Measurements from ENCODE around the gene HBP1. TPM values are rescaled to one million over a fixed set of nuclear protein-coding genes. Genes with fewer than 3 reads are reported as not detected.

Gene HBP1
- total and polyA plus RNA-seq, 2 experiments from 2014 or later: 36.0 to 52.8 TPM

GRCh38 chr7:107206706-107207105 is 37.9 kb downstream of the HBP1 start:
- H3K4me1 ChIP-seq (ENCODE audit: insufficient read depth): no peaks in the 10 kb centered on the region
- H3K4me3 ChIP-seq: no peak overlapping the region
- H4K20me1 ChIP-seq (replicated peaks; ENCODE audit: insufficient read depth): no peaks in the 10 kb centered on the region; the same call in 1 of the 2 replicates
- no peaks in the 10 kb centered on the region for H3K27me3 ChIP-seq (ENCODE audit: insufficient read depth)
- no peaks in the 10 kb centered on the region for H3F3A ChIP-seq (replicated peaks; ENCODE audit: low read depth)
- no peak overlapping the region for H3K27ac ChIP-seq (ENCODE audit: low read depth)
- TF ChIP-seq CREB1 (CRISPR knock-in tag; IDR thresholded peaks at IDR 0.05; ENCODE audit: low read depth) (no peak), JUNB (IDR thresholded peaks at IDR 0.05; ENCODE audit: unreplicated experiment) (no peak), POLR2AphosphoS5 (IDR thresholded peaks at IDR 0.05; ENCODE audit: low read depth) (no peak), ZNF114 (CRISPR knock-in tag; IDR thresholded peaks at IDR 0.05) (no peak), EZH2 (IDR thresholded peaks at IDR 0.05; ENCODE audit: low read depth, unreplicated experiment) (no peak), ZNF331 (CRISPR knock-in tag; IDR thresholded peaks at IDR 0.05; ENCODE audit: low read depth) (no peak), STAT1 (IDR thresholded peaks at IDR 0.05; ENCODE audit: unreplicated experiment) (no peak), ZNF462 (CRISPR knock-in tag; IDR thresholded peaks at IDR 0.05) (no peak), EZH2phosphoT487 (IDR thresholded peaks at IDR 0.05; ENCODE audit: unreplicated experiment) (no peak), NANOG (IDR thresholded peaks at IDR 0.05; ENCODE audit: borderline replicate concordance) (no peak)
- TF ChIP-seq, protein P1, sequence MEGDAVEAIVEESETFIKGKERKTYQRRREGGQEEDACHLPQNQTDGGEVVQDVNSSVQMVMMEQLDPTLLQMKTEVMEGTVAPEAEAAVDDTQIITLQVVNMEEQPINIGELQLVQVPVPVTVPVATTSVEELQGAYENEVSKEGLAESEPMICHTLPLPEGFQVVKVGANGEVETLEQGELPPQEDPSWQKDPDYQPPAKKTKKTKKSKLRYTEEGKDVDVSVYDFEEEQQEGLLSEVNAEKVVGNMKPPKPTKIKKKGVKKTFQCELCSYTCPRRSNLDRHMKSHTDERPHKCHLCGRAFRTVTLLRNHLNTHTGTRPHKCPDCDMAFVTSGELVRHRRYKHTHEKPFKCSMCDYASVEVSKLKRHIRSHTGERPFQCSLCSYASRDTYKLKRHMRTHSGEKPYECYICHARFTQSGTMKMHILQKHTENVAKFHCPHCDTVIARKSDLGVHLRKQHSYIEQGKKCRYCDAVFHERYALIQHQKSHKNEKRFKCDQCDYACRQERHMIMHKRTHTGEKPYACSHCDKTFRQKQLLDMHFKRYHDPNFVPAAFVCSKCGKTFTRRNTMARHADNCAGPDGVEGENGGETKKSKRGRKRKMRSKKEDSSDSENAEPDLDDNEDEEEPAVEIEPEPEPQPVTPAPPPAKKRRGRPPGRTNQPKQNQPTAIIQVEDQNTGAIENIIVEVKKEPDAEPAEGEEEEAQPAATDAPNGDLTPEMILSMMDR (conservative IDR thresholded peaks at IDR 0.05; ENCODE audit: low read depth in 2 of 2): no peak
- TF ChIP-seq, protein P2, sequence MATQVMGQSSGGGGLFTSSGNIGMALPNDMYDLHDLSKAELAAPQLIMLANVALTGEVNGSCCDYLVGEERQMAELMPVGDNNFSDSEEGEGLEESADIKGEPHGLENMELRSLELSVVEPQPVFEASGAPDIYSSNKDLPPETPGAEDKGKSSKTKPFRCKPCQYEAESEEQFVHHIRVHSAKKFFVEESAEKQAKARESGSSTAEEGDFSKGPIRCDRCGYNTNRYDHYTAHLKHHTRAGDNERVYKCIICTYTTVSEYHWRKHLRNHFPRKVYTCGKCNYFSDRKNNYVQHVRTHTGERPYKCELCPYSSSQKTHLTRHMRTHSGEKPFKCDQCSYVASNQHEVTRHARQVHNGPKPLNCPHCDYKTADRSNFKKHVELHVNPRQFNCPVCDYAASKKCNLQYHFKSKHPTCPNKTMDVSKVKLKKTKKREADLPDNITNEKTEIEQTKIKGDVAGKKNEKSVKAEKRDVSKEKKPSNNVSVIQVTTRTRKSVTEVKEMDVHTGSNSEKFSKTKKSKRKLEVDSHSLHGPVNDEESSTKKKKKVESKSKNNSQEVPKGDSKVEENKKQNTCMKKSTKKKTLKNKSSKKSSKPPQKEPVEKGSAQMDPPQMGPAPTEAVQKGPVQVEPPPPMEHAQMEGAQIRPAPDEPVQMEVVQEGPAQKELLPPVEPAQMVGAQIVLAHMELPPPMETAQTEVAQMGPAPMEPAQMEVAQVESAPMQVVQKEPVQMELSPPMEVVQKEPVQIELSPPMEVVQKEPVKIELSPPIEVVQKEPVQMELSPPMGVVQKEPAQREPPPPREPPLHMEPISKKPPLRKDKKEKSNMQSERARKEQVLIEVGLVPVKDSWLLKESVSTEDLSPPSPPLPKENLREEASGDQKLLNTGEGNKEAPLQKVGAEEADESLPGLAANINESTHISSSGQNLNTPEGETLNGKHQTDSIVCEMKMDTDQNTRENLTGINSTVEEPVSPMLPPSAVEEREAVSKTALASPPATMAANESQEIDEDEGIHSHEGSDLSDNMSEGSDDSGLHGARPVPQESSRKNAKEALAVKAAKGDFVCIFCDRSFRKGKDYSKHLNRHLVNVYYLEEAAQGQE (IDR thresholded peaks at IDR 0.05; ENCODE audit: unreplicated experiment): no peak
- TF ChIP-seq, protein P3, sequence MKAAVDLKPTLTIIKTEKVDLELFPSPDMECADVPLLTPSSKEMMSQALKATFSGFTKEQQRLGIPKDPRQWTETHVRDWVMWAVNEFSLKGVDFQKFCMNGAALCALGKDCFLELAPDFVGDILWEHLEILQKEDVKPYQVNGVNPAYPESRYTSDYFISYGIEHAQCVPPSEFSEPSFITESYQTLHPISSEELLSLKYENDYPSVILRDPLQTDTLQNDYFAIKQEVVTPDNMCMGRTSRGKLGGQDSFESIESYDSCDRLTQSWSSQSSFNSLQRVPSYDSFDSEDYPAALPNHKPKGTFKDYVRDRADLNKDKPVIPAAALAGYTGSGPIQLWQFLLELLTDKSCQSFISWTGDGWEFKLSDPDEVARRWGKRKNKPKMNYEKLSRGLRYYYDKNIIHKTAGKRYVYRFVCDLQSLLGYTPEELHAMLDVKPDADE (IDR thresholded peaks at IDR 0.05): no peak
- Mint-ChIP-seq H3K4me3 (no peak overlapping the region), H3K9me3 (no peaks in the 10 kb centered on the region), H3K27me3 (ENCODE audit: insufficient read depth, low read depth, poor library complexity) (peaks cover 6% of the 10 kb centered on the region), H3K36me3 (ENCODE audit: low read depth) (peaks cover 11% of the 10 kb centered on the region; the same call in 2 of the 3 replicates), H3K4me1 (0 out of 3 replicates have a peak, but pooled peaks cover 3% of the 10 kb centered on the region), H3K27ac (no peak overlapping the region)
- no peak overlapping the region for H3K4me2 ChIP-seq
- H2AFZ ChIP-seq: no peak overlapping the region
- H3K79me2 ChIP-seq (replicated peaks; ENCODE audit: insufficient read depth): no peaks in the 10 kb centered on the region
- ATAC-seq (no peak), DNase-seq (ENCODE audit: low spot score) (no peak)
- H3K36me3 ChIP-seq (ENCODE audit: insufficient read depth): no peaks in the 10 kb centered on the region
- H3K9me2 ChIP-seq (ENCODE audit: insufficient read depth): no peaks in the 10 kb centered on the region
